Right forelimb (tissue), 1 donor: ENCODE data around the gene EFTUD2.

Source experiments
- DNase-seq: peaks from one replicate; pipeline ENCODE4 v3.0.0-alpha.2; 2018

EFTUD2 gene

GRCh38 chr17:44925731-44926697 lies 26.8 kb upstream of the EFTUD2 start:
- peak; percentile 37 for DNase-seq

GRCh38 chr17:44924107-44924544 lies 24.9 kb upstream of the EFTUD2 start:
- DNase-seq: peak; percentile 27

GRCh38 chr17:44922746-44923470 lies 23.7 kb upstream of the EFTUD2 start:
- peak; percentile 38 for DNase-seq

GRCh38 chr17:44922136-44922535 lies 22.9 kb upstream of the EFTUD2 start:
- peak; percentile 5 for DNase-seq

GRCh38 chr17:44921122-44921882 lies 22.1 kb upstream of the EFTUD2 start:
- DNase-seq: peak; percentile 47

GRCh38 chr17:44920565-44920940 lies 21.3 kb upstream of the EFTUD2 start:
- peak; percentile 31 for DNase-seq

GRCh38 chr17:44919885-44920564 lies 20.8 kb upstream of the EFTUD2 start:
- DNase-seq: peak; percentile 85

GRCh38 chr17:44919411-44919810 lies 20.2 kb upstream of the EFTUD2 start:
- no peak for DNase-seq

GRCh38 chr17:44918006-44918405 lies 18.8 kb upstream of the EFTUD2 start:
- peak; percentile 13 for DNase-seq

GRCh38 chr17:44917456-44917855 lies 18.2 kb upstream of the EFTUD2 start:
- peak; percentile 34 for DNase-seq

GRCh38 chr17:44916781-44917241 lies 17.6 kb upstream of the EFTUD2 start:
- peak; percentile 81 for DNase-seq

GRCh38 chr17:44915862-44916780 lies 16.9 kb upstream of the EFTUD2 start:
- peak; percentile 41 for DNase-seq

- DNase-seq: no peak
Measured at GRCh38 chr17:44915321-44915726, 16.1 kb upstream of the EFTUD2 start, which contains the start of gene GFAP. TSS of gene GFAP (minus strand) at chr17:44915500. CDS start at chr17:44915486, 14 bp downstream.

- no peak for DNase-seq
Measured at GRCh38 chr17:44914698-44915271, 15.5 kb upstream of the EFTUD2 start.

GRCh38 chr17:44914148-44914547 lies 14.9 kb upstream of the EFTUD2 start:
- no peak for DNase-seq

- DNase-seq: peak; percentile 31
Measured at GRCh38 chr17:44913676-44914075, 14.4 kb upstream of the EFTUD2 start.

- DNase-seq: peak; percentile 27
Measured at GRCh38 chr17:44912763-44913544, 13.7 kb upstream of the EFTUD2 start.

- peak; percentile 48 for DNase-seq
Measured at GRCh38 chr17:44911133-44912001, 12.1 kb upstream of the EFTUD2 start.
